ENCODE data around the gene KRT33B.
"Not testable (repeated sequence)": the region's sequence is repeated elsewhere in the genome, so short reads cannot be mapped to it uniquely, and the experiment has no call there.

Gene KRT33B

GRCh38 chr17:41347869-41348760 is 21.5 kb downstream of the KRT33B start:
- no peak for TF ChIP-seq CTCF (IDR thresholded peaks at IDR 0.05; ENCODE audit: low read length, missing control alignments)
- no peak for DNase-seq (ENCODE audit: low read depth)
- H3K4me3 ChIP-seq (replicated peaks; ENCODE audit: low read depth, low read length), result no peak overlapping the region

GRCh38 chr17:41346421-41346820 is 23.2 kb downstream of the KRT33B start:
- not testable (repeated sequence) for H3K4me3 ChIP-seq (replicated peaks; ENCODE audit: low read depth, low read length); DNase-seq (ENCODE audit: low read depth)

GRCh38 chr17:41345992-41346391 is 23.6 kb downstream of the KRT33B start:
- TF ChIP-seq CTCF (IDR thresholded peaks at IDR 0.05; ENCODE audit: low read length, missing control alignments), result no peak
- DNase-seq (ENCODE audit: low read depth), result no peak
- H3K4me3 ChIP-seq (replicated peaks; ENCODE audit: low read depth, low read length), result no peak overlapping the region

- H3K4me3 ChIP-seq (replicated peaks; ENCODE audit: low read depth, low read length), result no peak overlapping the region
- no peak for TF ChIP-seq CTCF (IDR thresholded peaks at IDR 0.05; ENCODE audit: low read length, missing control alignments)
- no peak for DNase-seq (ENCODE audit: low read depth)
Observed at GRCh38 chr17:41343029-41343428, 26.6 kb downstream of the KRT33B start.

- no peak for DNase-seq (ENCODE audit: low read depth)
- no peak for TF ChIP-seq CTCF (IDR thresholded peaks at IDR 0.05; ENCODE audit: low read length, missing control alignments)
- H3K4me3 ChIP-seq (replicated peaks; ENCODE audit: low read depth, low read length), result no peak overlapping the region
Observed at GRCh38 chr17:41340934-41341861, 28.4 kb downstream of the KRT33B start.

- DNase-seq (ENCODE audit: low read depth), result no peak
- no peak overlapping the region for H3K4me3 ChIP-seq (replicated peaks; ENCODE audit: low read depth, low read length)
- TF ChIP-seq CTCF (IDR thresholded peaks at IDR 0.05; ENCODE audit: low read length, missing control alignments), result no peak
Observed at GRCh38 chr17:41340494-41340893, 29.1 kb downstream of the KRT33B start.

GRCh38 chr17:41339571-41340172 is 29.9 kb downstream of the KRT33B start:
- no peak for DNase-seq (ENCODE audit: low read depth)
- no peak overlapping the region for H3K4me3 ChIP-seq (replicated peaks; ENCODE audit: low read depth, low read length)
- no peak for TF ChIP-seq CTCF (IDR thresholded peaks at IDR 0.05; ENCODE audit: low read length, missing control alignments)

All from fibroblast of pulmonary artery (primary cell).